PC-9 (cell line): Measurements from ENCODE around the gene TEDC1. TPM values are rescaled to one million over a fixed set of nuclear protein-coding genes. Genes with fewer than 3 reads are reported as not detected.
A peak's percentile ranks its signal among the peaks of the same experiment; 100 is the strongest.

Experiments used
- BruUV-seq: library from RNA; stranded (reverse); fragments of 400-500 nt; replicated peaks from 2 replicates; lab custom pipeline; 2021; lab: Mats Ljungman, UMichigan
- CTCF ChIA-PET: fragments of 300-600 bp; sonication (Branson Sonifier 250); formaldehyde crosslinking; loops from one replicate; lab custom pipeline; 2022; ENCODE audit warnings: antibody characterized with exemption; lab: Charles Lee
- POLR2A ChIA-PET: fragments of 300-600 bp; sonication (Branson Sonifier 250); formaldehyde crosslinking; loops from one replicate; lab custom pipeline; 2022; ENCODE audit warnings: antibody characterized with exemption; ENCODE audit not compliant: unreplicated experiment; lab: Charles Lee
- DNase-seq, 2 experiments: peaks; one replicate each; pipeline versions ENCODE4 v3.0.0 to v3.0.0-alpha.2; 2015 to 2022; ENCODE audit warnings: mixed read lengths in 1 of 2
- H2AFZ ChIP-seq: fragments of 200-600 bp; sonication (generic); 2 replicates; pipeline ENCODE4 v1.8.1; 2017; ENCODE audit warnings: antibody characterized with exemption
- H3F3A ChIP-seq: fragments of 200-600 bp; sonication (generic); 2 replicates; pipeline ENCODE4 v1.8.1; 2017; ENCODE audit warnings: antibody characterized with exemption, mild to moderate bottlenecking, low read depth; ENCODE audit not compliant: insufficient read depth
- H3K27ac ChIP-seq: fragments of 200-600 bp; sonication (generic); 2 replicates; pipeline ENCODE4 v1.6.1; 2016; ENCODE audit warnings: mixed run types
- H3K27me3 ChIP-seq: fragments of 200-600 bp; sonication (generic); 2 replicates; pipeline ENCODE4 v1.6.1; 2016; ENCODE audit warnings: low read depth, mixed run types; ENCODE audit not compliant: insufficient read depth
- H3K36me3 ChIP-seq: fragments of 200-600 bp; sonication (generic); 2 replicates; pipeline ENCODE4 v1.6.1; 2016; ENCODE audit warnings: low read depth, mixed run types
- H3K4me1 ChIP-seq: fragments of 200-600 bp; sonication (generic); replicated peaks from 2 replicates; pipeline ENCODE4 v1.6.1; 2016; ENCODE audit warnings: mixed run types; ENCODE audit not compliant: insufficient read depth
- H3K4me2 ChIP-seq: fragments of 200-600 bp; sonication (generic); 2 replicates; pipeline ENCODE4 v1.6.1; 2017; ENCODE audit warnings: mixed run types
- H3K4me3 ChIP-seq: fragments of 200-600 bp; sonication (generic); 2 replicates; pipeline ENCODE4 v1.6.1; 2016; ENCODE audit warnings: mixed run types
- H3K79me2 ChIP-seq: fragments of 200-600 bp; sonication (generic); 2 replicates; pipeline ENCODE4 v1.6.1; 2017; ENCODE audit warnings: low read depth, mixed run types
- H3K9me2 ChIP-seq: fragments of 200-600 bp; sonication (generic); 2 replicates; pipeline ENCODE4 v1.8.1; 2017; ENCODE audit warnings: mild to moderate bottlenecking; ENCODE audit not compliant: insufficient read depth
- H3K9me3 ChIP-seq: fragments of 200-600 bp; sonication (generic); 2 replicates; pipeline ENCODE4 v1.8.1; 2016; ENCODE audit warnings: low read depth; ENCODE audit not compliant: insufficient read depth
- H4K20me1 ChIP-seq: fragments of 200-600 bp; sonication (generic); 2 replicates; pipeline ENCODE4 v1.8.1; 2017; ENCODE audit not compliant: insufficient read depth
- CTCF ChIP-seq: fragments of 200-600 bp; sonication (generic); conservative IDR thresholded peaks from 2 replicates; pipeline ENCODE4 v1.6.1; 2017; ENCODE audit warnings: mixed run types, antibody characterized with exemption, mild to moderate bottlenecking, moderate library complexity
- EZH2 ChIP-seq: fragments of 200-600 bp; sonication (generic); IDR thresholded peaks from 2 replicates; pipeline ENCODE4 v1.8.0; 2017; ENCODE audit warnings: antibody characterized with exemption, low read depth
- intact Hi-C: fragments of 100-400 bp; cut with micrococcal nuclease; formaldehyde crosslinking; loops from one replicate; pipeline ENCODE4 v1.10.0; 2022; ENCODE audit not compliant: unreplicated experiment
- total RNA-seq: library from RNA; stranded (reverse); gene quantifications from 2 replicates; pipeline ENCODE4 v1.2.3, GENCODE V29; 2021

TEDC1 gene
- total RNA-seq, 1 experiment from 2014 or later: 21.2 TPM

- no peaks in the 10 kb centered on the region for H3K9me3 ChIP-seq
- H3K4me1 ChIP-seq: no peaks in the 10 kb centered on the region
- intact Hi-C loops: loop anchor here (1.0 to 2.0 kb wide), 2 partner anchors 37 to 158 kb away; partner anchors contain the start of gene TEDC1
- ChIA-PET POLR2A (interaction anchor here (0.5 to 0.8 kb wide), 2 partner anchors 17 to 37 kb away, joined by 5 to 12 read pairs; no protein-coding TSS in a partner anchor), CTCF (interaction anchor here (0.5 kb wide), 1 partner anchor 139 kb away, joined by 3 read pairs; no protein-coding TSS in a partner anchor)
- TF ChIP-seq CTCF (no peak), EZH2 (no peak)
- no peak for DNase-seq
- peaks cover 24% of the 10 kb centered on the region for H3K27me3 ChIP-seq
- H3K4me2 ChIP-seq: peak overlapping the region; percentile 82; the same call in 1 of the 2 replicates
- no peaks in the 10 kb centered on the region for H3K79me2 ChIP-seq
- H3K4me3 ChIP-seq: no peak overlapping the region
- no TSS peak for BruUV-seq
- no peaks in the 10 kb centered on the region for H3K36me3 ChIP-seq
- H4K20me1 ChIP-seq: no peaks in the 10 kb centered on the region; the same call in 1 of the 2 replicates
- H3F3A ChIP-seq: peaks cover 6% of the 10 kb centered on the region; the same call in 1 of the 2 replicates
- no peak overlapping the region for H3K27ac ChIP-seq
- no peak overlapping the region for H2AFZ ChIP-seq
- no peaks in the 10 kb centered on the region for H3K9me2 ChIP-seq
Measured at GRCh38 chr14:105528586-105529318, 37.7 kb downstream of the TEDC1 start.

- no peak for DNase-seq
- no peaks in the 10 kb centered on the region for H3K4me1 ChIP-seq
- BruUV-seq: no TSS peak
- H4K20me1 ChIP-seq: no peaks in the 10 kb centered on the region; the same call in 1 of the 2 replicates
- ChIA-PET CTCF (no interaction called here), POLR2A (no interaction called here)
- no peaks in the 10 kb centered on the region for H3K36me3 ChIP-seq
- no peaks in the 10 kb centered on the region for H3K9me3 ChIP-seq
- TF ChIP-seq CTCF: no peak
- no peak for TF ChIP-seq EZH2
- no peak overlapping the region for H2AFZ ChIP-seq
- no peak overlapping the region for H3K4me2 ChIP-seq
- no peaks in the 10 kb centered on the region for H3K79me2 ChIP-seq
- intact Hi-C loops: loop anchor here (2.0 kb wide), 1 partner anchor 158 kb away; no protein-coding TSS in a partner anchor
- H3K4me3 ChIP-seq: no peak overlapping the region
- H3K9me2 ChIP-seq: no peaks in the 10 kb centered on the region
- H3F3A ChIP-seq: peaks cover 6% of the 10 kb centered on the region; the same call in 1 of the 2 replicates
- peaks cover 29% of the 10 kb centered on the region for H3K27me3 ChIP-seq
- H3K27ac ChIP-seq: no peak overlapping the region
Measured at GRCh38 chr14:105529319-105529568, 38.2 kb downstream of the TEDC1 start.

- ChIA-PET POLR2A (no interaction called here), CTCF (no interaction called here)
- H3K79me2 ChIP-seq: no peaks in the 10 kb centered on the region
- H3K4me1 ChIP-seq: no peaks in the 10 kb centered on the region
- H3K27me3 ChIP-seq: peaks cover 30% of the 10 kb centered on the region
- H3K4me3 ChIP-seq: no peak overlapping the region
- H4K20me1 ChIP-seq: no peaks in the 10 kb centered on the region; the same call in 1 of the 2 replicates
- H3K36me3 ChIP-seq: no peaks in the 10 kb centered on the region
- no peak for TF ChIP-seq CTCF
- TF ChIP-seq EZH2: no peak
- H3K4me2 ChIP-seq: no peak overlapping the region
- H3K9me3 ChIP-seq: no peaks in the 10 kb centered on the region
- H2AFZ ChIP-seq: no peak overlapping the region
- no peak for DNase-seq
- intact Hi-C loops: loop anchor here (2.0 to 10.0 kb wide), 2 partner anchors 159 to 625 kb away; no protein-coding TSS in a partner anchor
- no TSS peak for BruUV-seq
- no peak overlapping the region for H3K27ac ChIP-seq
- H3F3A ChIP-seq: peaks cover 5% of the 10 kb centered on the region; the same call in 1 of the 2 replicates
- no peaks in the 10 kb centered on the region for H3K9me2 ChIP-seq
Measured at GRCh38 chr14:105529569-105530284, 38.7 kb downstream of the TEDC1 start.
